ENCODE data around the gene SYNJ1. TPM values are rescaled to one million over a fixed set of nuclear protein-coding genes. Genes with fewer than 3 reads are reported as not detected.

SYNJ1 gene
- total and polyA plus RNA-seq, 2 of the 13 experiments (the other 11 are each of a cell fraction or from before 2014, with no cell fraction given) = 2.0 to 2.7 TPM

- no peak for TF ChIP-seq ZFP41 (CRISPR knock-in tag; IDR thresholded peaks at IDR 0.05; ENCODE audit: borderline replicate concordance)
- peak; percentile 89; the same call in 1 of the 2 replicates for TF ChIP-seq KDM2A (CRISPR knock-in tag; IDR thresholded peaks at IDR 0.05; ENCODE audit: borderline replicate concordance, low read depth)
- TF ChIP-seq MED1 (CRISPR knock-in tag; IDR thresholded peaks at IDR 0.05) = peak; percentile 49; the same call in 1 of the 2 replicates
- peak; percentile 92; the same call in 1 of the 2 replicates for TF ChIP-seq ZNF580 (CRISPR knock-in tag; IDR thresholded peaks at IDR 0.05; ENCODE audit: borderline replicate concordance, low read depth)
- TF ChIP-seq ZNF317 (CRISPR knock-in tag; IDR thresholded peaks at IDR 0.05) = peak; percentile 90; the same call in 1 of the 2 replicates
- TF ChIP-seq MLX (CRISPR knock-in tag; IDR thresholded peaks at IDR 0.05) = no peak
- no peak for TF ChIP-seq USF2 (IDR thresholded peaks at IDR 0.05; ENCODE audit: low read depth, low read length)
- no peak for TF ChIP-seq USF2 (CRISPR knock-in tag; IDR thresholded peaks at IDR 0.05; ENCODE audit: borderline replicate concordance)
- peak; percentile 83; the same call in 1 of the 3 replicates for TF ChIP-seq MXI1 (IDR thresholded peaks at IDR 0.05; ENCODE audit: borderline replicate concordance, low read depth, low read length)
- 0 out of 2 replicates have a peak, but pooled peaks have one; percentile 68 for TF ChIP-seq NFATC3 (CRISPR knock-in tag; IDR thresholded peaks at IDR 0.05)
- TF ChIP-seq SIN3B (IDR thresholded peaks at IDR 0.05; ENCODE audit: low read length) = no peak
- no peak for TF ChIP-seq ZBTB14 (CRISPR knock-in tag; IDR thresholded peaks at IDR 0.05)
- peak; percentile 88; the same call in 1 of the 2 replicates for TF ChIP-seq MTERF4 (CRISPR knock-in tag; IDR thresholded peaks at IDR 0.05)
- peak; percentile 41 for TF ChIP-seq NRL (CRISPR knock-in tag; IDR thresholded peaks at IDR 0.05; ENCODE audit: borderline replicate concordance)
- peak; percentile 94 for TF ChIP-seq SAP130 (CRISPR knock-in tag; IDR thresholded peaks at IDR 0.05; ENCODE audit: low read depth)
- peak; percentile 63 for TF ChIP-seq AHDC1 (CRISPR knock-in tag; IDR thresholded peaks at IDR 0.05; ENCODE audit: borderline replicate concordance)
Observed at GRCh38 chr21:32727687-32728455, at the start of gene SYNJ1 (continued).
